GM19035 (cell line): ENCODE measurements around the gene KMT5B.
"Not testable (repeated sequence)": the region's sequence is repeated elsewhere in the genome, so short reads cannot be mapped to it uniquely, and the experiment has no call there.

Experiments
- ATAC-seq: cut with Tn5 transposase; IDR thresholded peaks from one replicate; pipeline ENCODE4 v1.9.1; 2021; ENCODE audit not compliant: unreplicated experiment

KMT5B gene

GRCh38 chr11:68213135-68213515 lies at the start of gene KMT5B:
TSS of gene KMT5B (minus strand) at chr11:68213296. CDS start at chr11:68190076, 23,220 bp downstream.
- peak; percentile 17 for ATAC-seq

- no peak for ATAC-seq
Observed at GRCh38 chr11:68262544-68262827, 49.4 kb upstream of the KMT5B start.

DNA sequence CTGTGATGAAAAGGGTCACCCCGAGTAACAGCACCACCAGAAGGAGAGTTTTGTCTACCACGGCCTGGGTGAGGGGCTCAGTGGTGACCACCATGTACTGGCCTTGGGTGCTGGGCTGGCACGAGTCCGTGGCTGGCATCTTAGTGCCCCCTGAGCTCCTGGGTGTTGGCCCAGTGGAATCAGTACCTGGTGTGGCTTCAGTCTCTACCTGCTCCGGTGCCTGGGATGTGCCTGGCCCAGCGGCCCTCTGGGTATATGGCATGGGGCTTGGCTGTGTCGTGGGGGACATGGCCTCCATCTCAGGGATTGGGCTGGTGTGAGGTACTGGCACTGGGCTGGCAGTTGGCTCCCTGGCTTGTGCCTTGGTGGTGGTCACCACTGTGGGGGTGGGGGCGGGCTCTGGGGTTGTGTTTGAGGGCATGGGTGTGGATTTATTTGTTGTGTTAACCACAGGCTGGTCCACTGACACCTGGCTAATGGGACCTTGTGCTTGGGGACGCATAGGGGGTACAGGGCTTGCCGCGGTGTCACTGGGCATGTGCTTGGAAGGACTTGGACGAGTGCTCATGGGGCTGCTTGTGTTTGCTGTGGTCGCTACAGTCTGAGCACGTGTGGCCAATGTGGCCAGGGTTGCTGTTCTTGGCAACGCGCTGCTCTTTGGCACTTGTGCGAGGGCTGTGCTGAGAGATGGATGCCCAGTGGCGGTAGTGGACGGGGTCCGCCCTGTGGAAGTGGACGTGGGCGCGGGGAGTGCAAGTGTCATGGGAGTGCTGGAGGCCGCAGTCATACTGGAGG lies 48.9 kb upstream of the KMT5B start:
- no peak for ATAC-seq

DNA sequence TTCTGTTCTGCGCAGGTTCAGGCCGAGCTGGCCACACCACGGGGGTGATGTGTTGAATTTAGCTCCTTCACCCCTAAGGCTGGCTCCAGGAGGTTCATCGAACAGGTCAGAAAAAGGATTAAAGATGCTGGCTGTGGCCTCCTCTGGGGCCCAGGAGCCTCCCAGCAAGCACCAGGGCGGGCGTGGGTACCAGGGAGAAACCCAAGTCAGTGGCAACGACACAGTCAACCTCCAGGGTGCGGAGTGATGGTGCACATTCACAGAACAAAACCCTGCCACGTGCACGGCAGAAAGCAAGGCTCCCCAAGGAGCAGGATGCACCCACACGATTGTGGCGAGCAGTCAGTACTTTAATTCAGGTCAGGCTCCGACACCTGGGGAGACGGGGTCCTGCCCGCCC lies 47.9 kb upstream of the KMT5B start:
- no peak for ATAC-seq

GRCh38 chr11:68260484-68260883 lies 47.4 kb upstream of the KMT5B start:
- ATAC-seq = no peak

DNA sequence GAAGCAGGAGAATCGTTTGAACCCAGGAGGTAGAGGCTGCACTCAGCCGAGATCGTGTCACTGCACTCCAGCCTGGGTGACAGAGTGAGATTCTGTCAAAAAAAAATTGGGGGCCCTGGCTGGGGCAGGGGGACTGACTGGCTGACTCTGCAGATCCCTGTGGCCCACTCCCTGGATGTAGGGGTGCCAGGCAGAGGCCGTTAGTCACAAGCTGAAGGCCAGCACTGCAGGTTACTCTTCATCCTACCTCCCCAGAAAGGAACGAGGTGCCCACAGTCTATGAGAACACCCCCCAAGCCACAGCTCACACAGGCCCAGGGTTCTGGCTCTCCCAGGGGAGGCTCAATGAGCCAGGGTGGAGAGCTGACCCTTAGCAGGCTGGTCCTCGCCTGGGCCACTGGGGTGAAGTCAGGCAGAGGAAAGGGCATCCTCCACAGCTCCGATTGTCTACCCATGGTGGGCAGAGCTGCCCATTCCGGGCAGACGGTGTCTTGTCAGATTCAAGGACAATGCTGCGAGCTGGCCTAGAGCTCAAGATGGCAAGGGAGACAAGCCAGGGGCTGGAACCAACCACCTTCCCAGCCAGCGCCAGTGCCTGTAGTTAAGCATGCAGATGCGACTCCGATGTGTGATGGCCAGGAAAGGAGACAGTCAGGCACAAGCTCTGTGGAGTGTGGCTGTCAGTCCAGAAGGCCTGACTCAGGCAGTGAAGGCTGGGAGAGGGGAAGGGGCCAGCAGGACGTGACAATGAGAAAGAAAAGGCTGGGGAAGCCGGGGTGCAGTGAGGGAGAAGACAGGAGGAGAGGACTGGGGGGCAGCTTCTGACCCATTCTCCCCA lies 46.2 kb upstream of the KMT5B start:
- no peak for ATAC-seq

DNA sequence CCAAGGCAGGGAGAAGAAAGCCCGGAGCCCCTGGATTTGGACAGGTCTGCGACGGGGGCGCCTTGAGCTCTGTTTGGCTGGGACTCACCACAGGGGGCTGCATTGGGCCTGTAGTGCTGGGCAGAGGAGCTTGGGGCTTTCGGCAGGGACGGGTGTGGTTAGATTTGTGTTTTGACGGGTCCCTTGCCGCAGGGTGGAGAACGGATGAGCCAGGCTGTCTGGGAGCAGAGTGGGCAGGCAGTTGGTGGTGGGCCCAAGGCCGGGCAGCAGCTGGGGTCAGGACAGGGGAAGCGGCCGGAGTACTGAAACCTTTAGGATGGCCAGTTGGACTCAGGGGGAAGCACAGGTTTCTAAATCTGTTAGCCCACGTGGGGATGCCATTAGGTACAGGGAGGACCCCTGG lies 45.3 kb upstream of the KMT5B start:
- no peak for ATAC-seq

GRCh38 chr11:68257477-68258362 lies 44.6 kb upstream of the KMT5B start:
- peak; percentile 52 for ATAC-seq

GRCh38 chr11:68256331-68256741 lies 43.2 kb upstream of the KMT5B start:
- no peak for ATAC-seq

DNA sequence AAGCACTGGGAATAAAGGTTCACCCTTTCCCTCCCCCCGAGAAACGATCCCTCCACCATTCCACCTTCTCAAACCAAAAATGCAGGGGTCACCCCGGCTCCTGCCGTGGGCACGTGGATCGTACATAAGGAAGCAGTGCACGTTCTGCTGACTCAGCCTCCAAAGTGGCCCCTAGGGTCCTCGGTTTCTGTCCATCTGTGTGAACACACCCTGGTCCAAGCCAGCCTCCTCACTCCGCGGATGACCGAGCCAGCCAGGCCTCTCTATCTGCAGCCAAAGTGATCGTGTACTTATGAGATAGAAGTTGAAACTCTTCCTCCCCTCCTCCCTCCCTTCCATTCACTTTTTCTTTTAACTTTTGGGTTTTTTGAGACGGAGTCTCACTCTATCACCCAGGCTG lies 42.4 kb upstream of the KMT5B start:
- ATAC-seq = no peak

- ATAC-seq = no peak
Observed at GRCh38 chr11:68254421-68254820, 41.3 kb upstream of the KMT5B start.

GRCh38 chr11:68251765-68252164 lies 38.7 kb upstream of the KMT5B start:
- ATAC-seq = no peak

DNA sequence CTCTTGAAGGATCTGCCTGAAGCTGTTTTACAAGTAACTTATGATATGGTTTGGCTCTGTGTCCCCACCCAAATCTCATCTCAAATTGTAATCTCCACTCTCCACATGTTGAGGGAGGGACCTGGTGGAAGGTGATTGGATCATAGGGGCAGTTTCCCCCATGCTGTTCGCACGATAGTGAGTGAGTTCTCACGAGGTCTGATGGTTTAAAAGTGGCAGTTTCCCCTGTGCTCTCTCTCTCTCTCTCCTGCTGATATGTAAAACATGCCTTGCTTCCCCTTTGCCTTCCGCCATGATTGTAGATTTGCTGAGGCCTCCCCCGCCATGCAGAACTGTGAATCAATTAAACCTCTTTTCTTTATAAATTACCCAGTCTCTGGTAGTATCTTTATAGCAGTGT lies 31.8 kb upstream of the KMT5B start:
- not testable (repeated sequence) for ATAC-seq

DNA sequence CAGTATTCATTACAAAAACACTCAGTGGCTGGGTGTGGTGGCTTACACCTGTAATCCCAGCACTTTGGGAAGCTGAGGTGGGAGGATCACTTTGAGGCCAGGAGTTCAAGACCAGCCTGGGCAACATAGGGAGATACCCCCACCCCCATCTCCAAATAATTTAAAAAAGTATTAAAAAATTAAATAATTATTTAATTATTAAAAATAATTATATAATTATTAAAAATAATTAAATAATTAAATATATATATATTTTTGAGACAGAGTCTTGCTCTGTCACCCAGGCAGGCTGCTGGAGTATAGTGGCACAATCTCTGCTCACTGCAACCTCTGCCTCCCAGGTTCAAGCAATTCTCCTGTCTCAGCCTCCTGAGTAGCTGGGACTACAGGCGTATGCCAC lies 30.8 kb upstream of the KMT5B start:
- not testable (repeated sequence) for ATAC-seq

DNA sequence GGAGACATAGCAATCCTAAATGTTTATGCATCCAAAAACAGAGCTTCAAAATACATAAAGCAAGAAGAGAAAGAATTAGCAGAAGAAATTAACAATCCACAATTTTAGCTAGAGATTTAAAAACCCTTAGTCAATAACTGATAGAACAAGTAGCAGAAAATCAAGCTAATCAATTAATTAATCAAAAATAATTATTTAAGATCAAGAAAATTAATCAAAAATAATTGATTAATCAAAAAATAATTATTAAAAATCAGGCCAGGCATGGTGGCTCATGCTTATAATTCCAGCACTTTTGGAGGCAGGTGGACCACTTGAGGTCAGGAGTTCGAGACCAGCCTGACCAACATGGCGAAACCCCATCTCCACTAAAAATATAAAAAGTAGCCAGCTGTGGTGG lies 29.5 kb upstream of the KMT5B start:
- no peak for ATAC-seq

DNA sequence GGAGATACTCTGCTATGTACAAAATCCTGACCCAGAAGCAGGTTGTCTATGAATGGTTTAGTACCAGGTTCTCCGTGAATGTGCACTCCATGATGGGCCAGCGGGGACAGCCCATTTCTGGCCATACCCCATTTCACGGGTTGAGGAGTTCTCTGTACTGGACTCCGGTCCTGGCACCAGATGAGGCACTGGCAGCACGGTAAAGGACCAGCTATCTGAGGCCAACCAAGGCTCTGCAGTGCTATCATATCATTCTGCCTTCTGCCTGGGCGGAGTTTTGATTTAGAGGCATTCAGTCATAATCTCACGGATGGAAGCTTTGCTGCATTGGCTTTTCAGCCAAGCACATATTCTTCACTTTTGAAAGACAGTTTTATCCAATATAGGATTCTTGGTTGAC lies 18.5 kb upstream of the KMT5B start:
- no peak for ATAC-seq

DNA sequence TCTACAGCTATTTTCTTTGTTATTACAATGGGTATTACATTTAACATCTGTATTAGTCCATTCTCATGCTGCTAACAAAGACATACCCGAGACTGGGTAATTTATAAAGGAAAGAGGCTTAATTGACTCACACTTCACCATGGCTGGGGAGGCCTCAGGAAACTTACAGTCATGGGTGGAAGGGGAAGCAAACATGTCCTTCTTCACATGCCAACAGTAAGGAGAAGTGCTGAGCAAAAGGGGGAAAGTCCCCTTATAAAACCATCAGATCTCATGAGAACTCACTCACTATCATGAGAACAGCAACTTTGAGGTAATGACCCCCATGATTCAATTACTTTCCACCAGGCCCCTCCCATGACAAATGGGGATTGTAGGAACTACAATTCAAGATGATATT lies 16.5 kb upstream of the KMT5B start:
- no peak for ATAC-seq

- ATAC-seq = no peak
Observed at GRCh38 chr11:68226421-68226820, 13.3 kb upstream of the KMT5B start.

GRCh38 chr11:68224606-68225005 lies 11.5 kb upstream of the KMT5B start:
- no peak for ATAC-seq

DNA sequence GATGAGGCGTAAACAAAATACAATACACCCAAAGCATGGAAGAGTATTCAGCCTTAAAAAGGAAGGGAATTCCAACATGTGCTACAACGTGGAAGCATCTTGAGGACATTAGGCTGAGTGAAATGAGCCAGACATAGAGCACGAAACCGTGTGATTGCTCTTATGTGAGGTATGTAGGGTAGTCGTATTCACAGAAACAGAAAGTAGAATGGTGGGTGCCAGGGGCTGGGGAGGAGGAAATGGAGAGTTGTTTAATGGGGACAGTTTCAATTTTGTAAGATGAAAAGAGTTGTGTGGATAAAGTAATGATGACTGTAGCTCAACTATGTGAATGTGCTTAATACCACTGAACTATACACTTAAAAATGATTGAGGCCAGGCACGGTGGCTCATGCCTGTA lies 10.2 kb upstream of the KMT5B start:
- ATAC-seq = no peak

- ATAC-seq = no peak
Observed at GRCh38 chr11:68221406-68221805, 8.3 kb upstream of the KMT5B start.
